Common myeloid progenitor, CD34-positive (primary cell): ENCODE results near the gene LUC7L.

Experiments
- CTCF ChIA-PET: fragments of 350-600 bp; sonication (Branson Sonifier 250); formaldehyde crosslinking; loops from one replicate; lab custom pipeline; 2021; ENCODE audit warnings: antibody characterized with exemption; lab: Charles Lee
- POLR2A ChIA-PET: fragments of 350-600 bp; sonication (Branson Sonifier 250); formaldehyde crosslinking; loops from one replicate; lab custom pipeline; 2021; ENCODE audit warnings: antibody characterized with exemption; lab: Charles Lee
- DNase-seq, 3 donors: peaks; one replicate each; pipeline versions ENCODE4 v3.0.0 to v3.0.0-alpha.2; 2013
- H3K27ac ChIP-seq, 2 experiments: 1 replicate in 1 of 2; 2 replicates in 1 of 2; pipeline ENCODE4 v1.7.0; 2013; ENCODE audit warnings: inconsistent platforms in 2 of 2, low read length in 2 of 2, mild to moderate bottlenecking in 2 of 2, low read depth in 1 of 2, moderate library complexity in 1 of 2; ENCODE audit not compliant: severe bottlenecking in 2 of 2, insufficient read depth in 1 of 2, poor library complexity in 1 of 2
- H3K27me3 ChIP-seq, 5 experiments: replicated peaks in 2 of 5; 1 replicate in 3 of 5; 2 replicates in 2 of 5; pipeline versions ENCODE4 v1.6.1 to v1.7.0; 2013; ENCODE audit warnings: low read length in 4 of 5, mild to moderate bottlenecking in 2 of 5, moderate library complexity in 2 of 5, inconsistent platforms in 1 of 5; ENCODE audit not compliant: insufficient read depth in 5 of 5, control insufficient read depth in 4 of 5
- H3K36me3 ChIP-seq, 4 experiments: 1 replicate in 2 of 4; 2 replicates in 2 of 4; pipeline versions ENCODE4 v1.6.1 to v1.7.0; 2013; ENCODE audit warnings: low read length in 3 of 4, control low read depth in 1 of 4, mild to moderate bottlenecking in 1 of 4; ENCODE audit not compliant: control insufficient read depth in 4 of 4, insufficient read depth in 4 of 4
- H3K4me1 ChIP-seq, 4 experiments: 1 replicate in 3 of 4; 2 replicates in 1 of 4; pipeline versions ENCODE4 v1.6.1 to v1.7.1; 2013; ENCODE audit warnings: low read length in 3 of 4, mild to moderate bottlenecking in 3 of 4, control low read depth in 1 of 4, inconsistent platforms in 1 of 4, moderate library complexity in 1 of 4; ENCODE audit not compliant: control insufficient read depth in 4 of 4, insufficient read depth in 4 of 4; ENCODE audit errors: control extremely low read depth in 1 of 4
- H3K4me3 ChIP-seq, 7 experiments: 1 replicate in 4 of 7; 2 replicates in 3 of 7; pipeline versions ENCODE4 v1.5.1 to v1.7.0; 2013; ENCODE audit warnings: mild to moderate bottlenecking in 7 of 7, low read length in 6 of 7, moderate library complexity in 6 of 7, inconsistent platforms in 2 of 7, low read depth in 2 of 7, control low read depth in 1 of 7; ENCODE audit not compliant: insufficient read depth in 4 of 7, control insufficient read depth in 1 of 7; ENCODE audit errors: extremely low read depth in 1 of 7
- H3K9me3 ChIP-seq, 5 experiments: 1 replicate in 4 of 5; 2 replicates in 1 of 5; pipeline versions ENCODE4 v1.6.1 to v1.7.1; 2013; ENCODE audit warnings: low read length in 4 of 5, mild to moderate bottlenecking in 2 of 5, inconsistent platforms in 1 of 5, low read depth in 1 of 5, moderate library complexity in 1 of 5; ENCODE audit not compliant: control insufficient read depth in 4 of 5, insufficient read depth in 2 of 5; ENCODE audit errors: control extremely low read depth in 1 of 5
- WGBS: methylation state at CpG from one replicate; pipeline ENCODE4 v1.1.5; 2013; ENCODE audit not compliant: insufficient coverage; 5-methylcytosine and 5-hydroxymethylcytosine counted together

LUC7L gene

GRCh38 chr16:245105-245504 lies 15.9 kb upstream of the LUC7L start:
- H3K27me3 ChIP-seq: no peaks in the 10 kb centered on the region
- ChIA-PET POLR2A (no interaction called here), CTCF (interaction anchor here (1.0 kb wide), 1 partner anchor 8 kb away, joined by 3 read pairs; no protein-coding TSS in a partner anchor)
- H3K36me3 ChIP-seq: peaks cover 2 to 7% (median 5%) of the 10 kb centered on the region in 4 experiments
- no peak for DNase-seq
- 96% methylated on average over 8 of the region's 9 CpGs for WGBS
- peaks cover 2 to 12% (median 9%) of the 10 kb centered on the region in 4 experiments for H3K4me1 ChIP-seq
- H3K9me3 ChIP-seq: no peaks in the 10 kb centered on the region
- no peak overlapping the region for H3K27ac ChIP-seq
- H3K4me3 ChIP-seq: no peak overlapping the region

DNA sequence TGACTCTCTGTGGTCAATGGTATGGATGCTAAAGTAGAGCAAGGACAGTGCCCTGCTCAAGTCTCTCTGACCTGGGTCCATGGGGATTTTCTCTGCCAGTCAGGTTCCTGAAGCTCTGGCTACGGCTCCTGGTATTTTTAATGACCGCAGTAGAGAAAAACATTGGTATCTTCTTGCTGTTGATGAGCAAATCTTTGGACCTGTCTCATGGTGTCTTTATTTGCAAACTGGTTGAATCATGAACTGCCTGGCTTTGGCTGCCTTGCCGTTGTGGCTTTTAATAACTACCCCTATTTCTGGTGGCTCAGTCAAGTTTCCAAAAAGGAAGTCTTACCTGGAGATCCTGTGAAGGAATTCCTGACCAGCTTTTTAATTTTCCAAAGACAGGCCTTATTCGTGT lies 14.1 kb upstream of the LUC7L start:
- Histone ChIP-seq H3K27me3 (no peaks in the 10 kb centered on the region), H3K27ac (no peak overlapping the region), H3K4me3 (no peak overlapping the region), H3K36me3 (peaks cover 0 to 2% (median 0%) of the 10 kb centered on the region in 4 experiments), H3K4me1 (peaks cover 2 to 12% (median 9%) of the 10 kb centered on the region in 4 experiments), H3K9me3 (no peaks in the 10 kb centered on the region)
- 77% methylated on average over 4 of the region's 4 CpGs for WGBS
- CTCF ChIA-PET: interaction anchor here (0.7 kb wide), 1 partner anchor 12 kb away, joined by 3 read pairs; no protein-coding TSS in a partner anchor
- no peak for DNase-seq
- POLR2A ChIA-PET: interaction anchor here (1.4 kb wide), 1 partner anchor 8 kb away, joined by 4 read pairs; no protein-coding TSS in a partner anchor

DNA sequence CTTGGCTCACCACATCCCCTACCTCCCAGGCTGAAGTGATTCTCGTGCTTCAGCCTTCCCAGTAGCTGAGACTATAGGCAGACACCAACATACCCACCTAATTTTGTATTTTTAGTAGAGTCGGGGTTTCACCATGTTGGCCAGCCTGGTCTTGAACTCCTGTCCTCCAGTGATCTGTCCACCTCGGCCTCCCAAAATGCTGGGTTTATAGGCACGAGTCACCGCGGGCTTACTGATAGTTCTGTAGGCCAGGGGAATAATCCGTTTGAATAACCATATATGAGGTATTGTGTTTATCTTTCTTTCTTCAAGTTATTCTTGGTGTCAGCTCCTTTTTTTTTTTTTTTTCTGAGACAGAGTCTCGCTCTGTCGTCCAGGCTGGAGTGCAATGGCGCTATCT lies 13.0 kb upstream of the LUC7L start:
- Histone ChIP-seq H3K27me3 (no peaks in the 10 kb centered on the region), H3K27ac (peak overlapping the region in 1 of 2 experiments; percentile 32), H3K4me1 (peaks cover 2 to 12% (median 9%) of the 10 kb centered on the region in 4 experiments), H3K9me3 (no peaks in the 10 kb centered on the region), H3K36me3 (peaks cover 0 to 2% (median 0%) of the 10 kb centered on the region in 4 experiments), H3K4me3 (peak overlapping the region in 3 of 7 experiments; percentile 33 to 63 (median 39))
- POLR2A ChIA-PET: interaction anchor here (0.7 kb wide), 1 partner anchor 54 kb away, joined by 3 read pairs; no protein-coding TSS in a partner anchor
- 90% methylated on average over 2 of the region's 10 CpGs for WGBS
- peak in 1 of 3 donors; percentile 22 for DNase-seq
- CTCF ChIA-PET: interaction anchor here (1.0 to 3.6 kb wide), 3 partner anchors 11 to 120 kb away, joined by 3 to 12 read pairs (median 4); no protein-coding TSS in a partner anchor

DNA sequence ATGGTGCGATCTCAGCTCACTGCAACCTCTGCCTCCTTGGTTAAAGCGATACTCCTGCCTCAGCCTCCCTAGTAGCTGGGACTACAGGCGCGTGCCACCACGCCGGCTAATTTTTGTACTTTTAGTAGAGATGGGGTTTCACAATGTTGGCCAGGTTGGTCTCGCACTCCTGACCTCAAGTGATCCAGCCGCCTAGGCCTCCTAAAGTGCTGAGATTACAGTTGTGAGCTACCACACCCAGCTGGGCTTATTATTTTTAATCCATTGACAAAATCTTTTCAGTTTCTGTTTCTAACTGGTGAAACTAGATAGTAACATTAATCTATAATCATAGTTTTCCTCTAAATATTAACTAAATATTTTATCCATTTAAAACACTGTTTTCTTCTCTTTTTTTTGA lies 11.3 kb upstream of the LUC7L start:
- Histone ChIP-seq H3K9me3 (no peaks in the 10 kb centered on the region), H3K27ac (no peak overlapping the region), H3K27me3 (no peaks in the 10 kb centered on the region), H3K4me1 (peaks cover 2 to 14% (median 11%) of the 10 kb centered on the region in 4 experiments), H3K36me3 (peaks cover 0 to 2% (median 0%) of the 10 kb centered on the region in 4 experiments), H3K4me3 (no peak overlapping the region)
- DNase-seq: no peak
- POLR2A ChIA-PET: interaction anchor here (0.6 kb wide), 1 partner anchor 44 kb away, joined by 6 read pairs; no protein-coding TSS in a partner anchor
- 98% methylated on average over 6 of the region's 8 CpGs for WGBS
- CTCF ChIA-PET: interaction anchor here (0.7 to 3.6 kb wide), 6 partner anchors 13 to 122 kb away, joined by 3 to 12 read pairs (median 4); no protein-coding TSS in a partner anchor

GRCh38 chr16:239948-240277 lies 10.7 kb upstream of the LUC7L start:
- ChIA-PET CTCF (interaction anchor here (1.3 to 3.6 kb wide), 4 partner anchors 12 to 122 kb away, joined by 3 to 12 read pairs (median 6); no protein-coding TSS in a partner anchor), POLR2A (interaction anchor here (0.6 kb wide), 1 partner anchor 44 kb away, joined by 6 read pairs; no protein-coding TSS in a partner anchor)
- no peaks in the 10 kb centered on the region for H3K9me3 ChIP-seq
- H3K27ac ChIP-seq: no peak overlapping the region
- H3K36me3 ChIP-seq: peaks cover 0 to 2% (median 0%) of the 10 kb centered on the region in 4 experiments
- peaks cover 2 to 15% (median 12%) of the 10 kb centered on the region in 4 experiments for H3K4me1 ChIP-seq
- H3K27me3 ChIP-seq: no peaks in the 10 kb centered on the region
- no peak overlapping the region for H3K4me3 ChIP-seq
- 95% methylated on average over 3 of the region's 3 CpGs for WGBS
- no peak for DNase-seq

GRCh38 chr16:234468-235305 lies 5.4 kb upstream of the LUC7L start, which contains the start of gene FAM234A:
TSS of gene FAM234A (plus strand) at chr16:234821. CDS start at chr16:254414, 19,593 bp downstream.
- peak; percentile 94 to 97 (median 96) for DNase-seq
- H3K27me3 ChIP-seq: no peaks in the 10 kb centered on the region
- peak within 1 kb of the TSS; percentile 93 to 94 for H3K27ac ChIP-seq
- ChIA-PET CTCF (interaction anchor here (0.6 to 3.0 kb wide), 11 partner anchors 10 to 146 kb away, joined by 3 to 16 read pairs (median 5); no protein-coding TSS in a partner anchor), POLR2A (interaction anchor here (0.6 to 1.5 kb wide), 7 partner anchors 9 to 90 kb away, joined by 3 to 4 read pairs (median 3); no protein-coding TSS in a partner anchor)
- under 1% methylated on average over 65 of the region's 85 CpGs for WGBS
- H3K4me1 ChIP-seq: peaks cover 0 to 14% (median 8%) of the 10 kb centered on the region in 4 experiments
- no peaks in the 10 kb centered on the region for H3K9me3 ChIP-seq
- peak within 1 kb of the TSS; percentile 68 to 99 (median 90) for H3K4me3 ChIP-seq
- no peaks in the 10 kb centered on the region for H3K36me3 ChIP-seq
